NOMO-1 (cell line): Measurements from ENCODE around the gene STK32B.
"Not testable (repeated sequence)": the region's sequence is repeated elsewhere in the genome, so short reads cannot be mapped to it uniquely, and the experiment has no call there.

Experiments
- DNase-seq, 2 experiments: peaks; one replicate each; lab custom pipeline; 2025; ENCODE audit not compliant: unreplicated experiment in 2 of 2; lab: John Stamatoyannopoulos, UW

Gene STK32B

GRCh38 chr4:5423670-5424069 is 372.4 kb downstream of the STK32B start:
- no peak for DNase-seq

- DNase-seq = no peak
Observed at GRCh38 chr4:5424211-5424610, 372.9 kb downstream of the STK32B start.

GRCh38 chr4:5424901-5425300 is 373.6 kb downstream of the STK32B start:
- no peak for DNase-seq

- DNase-seq = no peak
Observed at GRCh38 chr4:5429747-5430146, 378.5 kb downstream of the STK32B start.

- DNase-seq = no peak
Observed at GRCh38 chr4:5433196-5433595, 381.9 kb downstream of the STK32B start.

- DNase-seq = no peak
Observed at GRCh38 chr4:5435201-5435600, 383.9 kb downstream of the STK32B start.

GRCh38 chr4:5435823-5436222 is 384.5 kb downstream of the STK32B start:
- no peak for DNase-seq

GRCh38 chr4:5443976-5444802 is 392.9 kb downstream of the STK32B start:
- DNase-seq = not testable (repeated sequence)

GRCh38 chr4:5444918-5445517 is 393.7 kb downstream of the STK32B start:
- DNase-seq = no peak

- DNase-seq = no peak
Observed at GRCh38 chr4:5446595-5447226, 395.4 kb downstream of the STK32B start.

- DNase-seq = no peak
Observed at GRCh38 chr4:5447755-5448154, 396.5 kb downstream of the STK32B start.

GRCh38 chr4:5448221-5448620 is 396.9 kb downstream of the STK32B start:
- no peak for DNase-seq

- no peak for DNase-seq
Observed at GRCh38 chr4:5451243-5451642, 400.0 kb downstream of the STK32B start.

GRCh38 chr4:5452156-5452555 is 400.9 kb downstream of the STK32B start:
- DNase-seq = no peak

- DNase-seq = no peak
Observed at GRCh38 chr4:5455003-5455585, 403.8 kb downstream of the STK32B start.

GRCh38 chr4:5456296-5456845 is 405.1 kb downstream of the STK32B start:
- no peak for DNase-seq

GRCh38 chr4:5458676-5459075 is 407.4 kb downstream of the STK32B start:
- no peak for DNase-seq

- no peak for DNase-seq
Observed at GRCh38 chr4:5459236-5459635, 408.0 kb downstream of the STK32B start.

- no peak for DNase-seq
Observed at GRCh38 chr4:5460106-5460801, 409.0 kb downstream of the STK32B start.

GRCh38 chr4:5461477-5461876 is 410.2 kb downstream of the STK32B start:
- no peak for DNase-seq
